GM12878 (cell line): ENCODE measurements around the gene RASAL2. TPM values are rescaled to one million over a fixed set of nuclear protein-coding genes. Genes with fewer than 3 reads are reported as not detected.

Experiments used
- ATAC-seq: fragments of 200-7000 bp; cut with Tn5 transposase; 3 replicates; pipeline ENCODE4 v1.9.1; 2020; ENCODE audit warnings: mild to moderate bottlenecking, moderate library complexity
- BruUV-seq: library from RNA; stranded (reverse); fragments of 400-500 nt; replicated peaks from 2 replicates; lab custom pipeline; 2021; lab: Mats Ljungman, UMichigan
- CTCF ChIA-PET: fragments of 300-600 bp; sonication (Branson Sonifier 250); formaldehyde crosslinking; extraction: SDS; loops from one replicate; lab custom pipeline; 2021; ENCODE audit warnings: inconsistent platforms; lab: Yijun Ruan, JAX
- POLR2A ChIA-PET: fragments of 350-600 bp; formaldehyde crosslinking; extraction: SDS; loops from one replicate; lab custom pipeline; 2021; ENCODE audit warnings: inconsistent platforms; lab: Charles Lee
- RAD21 ChIA-PET: fragments of 300-600 bp; sonication (Branson Sonifier 250); formaldehyde crosslinking; loops from one replicate; lab custom pipeline; 2023; ENCODE audit warnings: antibody characterized with exemption; ENCODE audit not compliant: unreplicated experiment; lab: Charles Lee
- SMC1A ChIA-PET: fragments of 300-600 bp; sonication (Branson Sonifier 250); formaldehyde crosslinking; loops from one replicate; lab custom pipeline; 2023; ENCODE audit not compliant: unreplicated experiment, uncharacterized antibody; lab: Charles Lee
- DNase-seq: peaks from one replicate; pipeline ENCODE4 v3.0.0-alpha.2; 2011; ENCODE audit warnings: low read depth, low spot score
- FAIRE-seq: peaks from 3 replicates; lab custom pipeline; 2011; peaks lifted over from hg19 to GRCh38; lab: Jason Lieb, UNC
- H2AFZ ChIP-seq: 2 replicates; pipeline ENCODE4 v1.6.0; 2011; ENCODE audit warnings: low read depth, low read length, control low read depth; ENCODE audit not compliant: control insufficient read depth
- H3K27ac ChIP-seq: 2 replicates; pipeline ENCODE4 v1.5.1; 2011; ENCODE audit warnings: control low read depth; ENCODE audit not compliant: control insufficient read depth, insufficient read depth
- H3K27me3 ChIP-seq, 2 experiments: replicated peaks in 1 of 2; 2 replicates each; pipeline versions ENCODE4 v1.6.0 to v1.6.1; 2011; ENCODE audit warnings: low read length in 1 of 2; ENCODE audit not compliant: control insufficient read depth in 2 of 2, insufficient read depth in 2 of 2
- H3K36me3 ChIP-seq, 2 experiments: 2 replicates each; pipeline ENCODE4 v1.5.1; 2011; ENCODE audit warnings: low read length in 1 of 2; ENCODE audit not compliant: control insufficient read depth in 2 of 2, insufficient read depth in 2 of 2
- H3K4me1 ChIP-seq: 2 replicates; pipeline ENCODE4 v1.6.1; 2011; ENCODE audit warnings: mild to moderate bottlenecking, low read length, moderate library complexity, mixed read lengths; ENCODE audit not compliant: control insufficient read depth, insufficient read depth
- H3K4me2 ChIP-seq: 2 replicates; pipeline ENCODE4 v1.6.0; 2011; ENCODE audit warnings: control low read depth; ENCODE audit not compliant: control insufficient read depth, insufficient read depth
- H3K4me3 ChIP-seq: fragments of 200-600 bp; sonication (generic); 2 replicates; pipeline ENCODE4 v1.5.1; 2016
- H3K79me2 ChIP-seq: 2 replicates; pipeline ENCODE4 v1.6.0; 2011; ENCODE audit warnings: low read length; ENCODE audit not compliant: control insufficient read depth, insufficient read depth
- H3K9ac ChIP-seq: 2 replicates; pipeline ENCODE4 v1.8.0; 2011; ENCODE audit warnings: low read length, control low read depth, mixed read lengths; ENCODE audit not compliant: control insufficient read depth, insufficient read depth
- H3K9me3 ChIP-seq: replicated peaks from 3 replicates; pipeline ENCODE4 v1.5.1; 2011; ENCODE audit warnings: mild to moderate bottlenecking, low read length; ENCODE audit not compliant: control insufficient read depth, insufficient read depth
- H4K20me1 ChIP-seq: 2 replicates; pipeline ENCODE4 v1.6.0; 2011; ENCODE audit not compliant: control insufficient read depth, insufficient read depth
- BHLHE40 ChIP-seq, 2 experiments: fragments of 450-650 bp in 1 of 2; IDR thresholded peaks; 2 replicates each; pipeline ENCODE4 v1.6.1; 2011 to 2017; ENCODE audit warnings: low read depth in 2 of 2, borderline replicate concordance in 1 of 2, improper control_type of control experiment in 1 of 2, low read length in 1 of 2, mild to moderate bottlenecking in 1 of 2
- CREB1 ChIP-seq: IDR thresholded peaks from 2 replicates; pipeline ENCODE4 v1.6.1; 2012; ENCODE audit warnings: low read depth, mild to moderate bottlenecking, inconsistent platforms
- MYC ChIP-seq: IDR thresholded peaks from 2 replicates; pipeline ENCODE4 v1.6.1; 2011; ENCODE audit warnings: mild to moderate bottlenecking, low read length, moderate library complexity, inconsistent platforms; ENCODE audit not compliant: insufficient read depth, insufficient replicate concordance, insufficient read length, severe bottlenecking
- NR2C1 ChIP-seq: fragments of 450-650 bp; IDR thresholded peaks from 2 replicates; pipeline ENCODE4 v1.6.1; 2017; ENCODE audit warnings: antibody characterized with exemption, mild to moderate bottlenecking, moderate library complexity
- RUNX3 ChIP-seq: IDR thresholded peaks from 2 replicates; pipeline ENCODE4 v1.6.1; 2012; ENCODE audit warnings: low read length, inconsistent platforms
- ZBED1 ChIP-seq: IDR thresholded peaks from 2 replicates; pipeline ENCODE4 v1.6.1; 2016; ENCODE audit warnings: borderline replicate concordance
- ZNF622 ChIP-seq: fragments of 450-650 bp; IDR thresholded peaks from 2 replicates; pipeline ENCODE4 v1.6.1; 2017; ENCODE audit warnings: mild to moderate bottlenecking, inconsistent platforms
- WGBS: methylation state at CpG from one replicate; pipeline ENCODE4 v1.1.6; 2016; ENCODE audit warnings: low lambda C conversion rate; ENCODE audit not compliant: insufficient replicate concordance, insufficient coverage; ENCODE audit errors: missing lambda C conversion rate; 5-methylcytosine and 5-hydroxymethylcytosine counted together
- in situ Hi-C: fragments of 300-500 bp; cut with MboI; formaldehyde crosslinking; loops from 9 replicates; pipeline ENCODE4 v1.14.3; 2018; ENCODE audit warnings: mixed read lengths
- intact Hi-C: fragments of 100-400 bp; cut with micrococcal nuclease; formaldehyde crosslinking; loops from one replicate; pipeline ENCODE4 v1.14.2; 2022; ENCODE audit not compliant: unreplicated experiment
- polyA plus RNA-seq, 11 experiments: library from polyadenylated mRNA; depleted of rRNA in 4 of 11; unstranded in 6 of 11; stranded (reverse) in 5 of 11; fragments of >200 nt; fragmentation: Nextera tagmentation in 4 of 11; fragmentation: Illumina TruSeq in 1 of 11; extraction: Ambion mirVana in 4 of 11; extraction: Trizol in 1 of 11; gene quantifications; 1 replicate in 1 of 11; 2 replicates in 10 of 11; pipeline versions ENCODE4 v1.2.1 to v1.2.3, GENCODE V29; 2011 to 2016; ENCODE audit warnings: inconsistent platforms in 2 of 11, missing spikeins in 2 of 11, low read depth in 1 of 11
- total RNA-seq, 4 experiments: library from RNA; depleted of rRNA in 3 of 4; stranded (reverse); fragments of >200 nt in 3 of 4; fragmentation: Illumina TruSeq in 1 of 4; extraction: Trizol in 1 of 4; gene quantifications; 2 replicates each; pipeline versions ENCODE4 v1.2.1 to v1.2.3, GENCODE V29; 2013 to 2021
- TF ChIP-seq, protein P1 (sequence below): fragments of 450-650 bp; formaldehyde crosslinking; IDR thresholded peaks from 2 replicates; pipeline ENCODE4 v1.4.0; 2020; ENCODE audit warnings: mild to moderate bottlenecking, moderate library complexity

The RASAL2 gene
- total and polyA plus RNA-seq, 10 of the 15 experiments (the other 5 are each of a cell fraction or from before 2014, with no cell fraction given): 0.02 to 6.9 (median 0.17) TPM; not detected in 1

DNA sequence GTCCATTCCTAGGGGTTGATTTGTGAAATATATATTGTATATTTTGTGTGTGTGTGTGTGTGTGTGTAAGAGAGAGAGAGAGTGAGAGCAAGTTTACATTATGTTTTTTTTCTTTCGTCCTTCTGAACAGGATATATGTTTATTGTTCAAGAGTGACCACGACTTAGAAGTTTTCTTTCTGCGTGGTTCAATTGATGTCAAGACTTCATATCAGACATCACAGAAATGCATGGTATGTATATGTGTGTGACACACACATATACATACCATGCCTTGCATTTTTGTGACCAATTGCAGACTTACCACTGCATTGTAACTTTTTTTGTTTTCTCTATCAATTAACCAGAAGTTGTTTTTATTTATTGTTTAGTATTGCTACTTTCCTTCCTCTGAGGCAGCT is 2.5 kb downstream of the RASAL2 start:
- Histone ChIP-seq H3K4me3 (no peak overlapping the region), H3K9ac (no peak overlapping the region), H3K4me1 (no peaks in the 10 kb centered on the region), H3K27me3 (peaks cover 2 to 14% of the 10 kb centered on the region in 2 experiments), H4K20me1 (no peaks in the 10 kb centered on the region), H2AFZ (no peak overlapping the region), H3K36me3 (no peaks in the 10 kb centered on the region), H3K4me2 (no peak overlapping the region), H3K27ac (no peak overlapping the region), H3K79me2 (no peaks in the 10 kb centered on the region), H3K9me3 (no peaks in the 10 kb centered on the region)
- ChIA-PET CTCF (interaction anchor here (0.7 to 2.6 kb wide), 3 partner anchors 27 to 148 kb away, joined by 3 to 5 read pairs (median 4); no protein-coding TSS in a partner anchor), POLR2A (interaction anchor here (0.6 kb wide), 1 partner anchor 38 kb away, joined by 8 read pairs; no protein-coding TSS in a partner anchor), RAD21 (no interaction called here), SMC1A (no interaction called here)
- in situ Hi-C loops: no loop called here
- BruUV-seq: no TSS peak
- FAIRE-seq: no peak
- no peak for TF ChIP-seq BHLHE40 (IDR thresholded peaks at IDR 0.05; ENCODE audit: borderline replicate concordance in 1 of 2, low read depth in 2 of 2, low read length in 1 of 2)
- TF ChIP-seq CREB1: no peak
- no peak for TF ChIP-seq NR2C1
- TF ChIP-seq ZBED1: no peak
- no peak for TF ChIP-seq ZNF622
- TF ChIP-seq MYC: no peak
- no peak for TF ChIP-seq RUNX3
- TF ChIP-seq, protein P1, sequence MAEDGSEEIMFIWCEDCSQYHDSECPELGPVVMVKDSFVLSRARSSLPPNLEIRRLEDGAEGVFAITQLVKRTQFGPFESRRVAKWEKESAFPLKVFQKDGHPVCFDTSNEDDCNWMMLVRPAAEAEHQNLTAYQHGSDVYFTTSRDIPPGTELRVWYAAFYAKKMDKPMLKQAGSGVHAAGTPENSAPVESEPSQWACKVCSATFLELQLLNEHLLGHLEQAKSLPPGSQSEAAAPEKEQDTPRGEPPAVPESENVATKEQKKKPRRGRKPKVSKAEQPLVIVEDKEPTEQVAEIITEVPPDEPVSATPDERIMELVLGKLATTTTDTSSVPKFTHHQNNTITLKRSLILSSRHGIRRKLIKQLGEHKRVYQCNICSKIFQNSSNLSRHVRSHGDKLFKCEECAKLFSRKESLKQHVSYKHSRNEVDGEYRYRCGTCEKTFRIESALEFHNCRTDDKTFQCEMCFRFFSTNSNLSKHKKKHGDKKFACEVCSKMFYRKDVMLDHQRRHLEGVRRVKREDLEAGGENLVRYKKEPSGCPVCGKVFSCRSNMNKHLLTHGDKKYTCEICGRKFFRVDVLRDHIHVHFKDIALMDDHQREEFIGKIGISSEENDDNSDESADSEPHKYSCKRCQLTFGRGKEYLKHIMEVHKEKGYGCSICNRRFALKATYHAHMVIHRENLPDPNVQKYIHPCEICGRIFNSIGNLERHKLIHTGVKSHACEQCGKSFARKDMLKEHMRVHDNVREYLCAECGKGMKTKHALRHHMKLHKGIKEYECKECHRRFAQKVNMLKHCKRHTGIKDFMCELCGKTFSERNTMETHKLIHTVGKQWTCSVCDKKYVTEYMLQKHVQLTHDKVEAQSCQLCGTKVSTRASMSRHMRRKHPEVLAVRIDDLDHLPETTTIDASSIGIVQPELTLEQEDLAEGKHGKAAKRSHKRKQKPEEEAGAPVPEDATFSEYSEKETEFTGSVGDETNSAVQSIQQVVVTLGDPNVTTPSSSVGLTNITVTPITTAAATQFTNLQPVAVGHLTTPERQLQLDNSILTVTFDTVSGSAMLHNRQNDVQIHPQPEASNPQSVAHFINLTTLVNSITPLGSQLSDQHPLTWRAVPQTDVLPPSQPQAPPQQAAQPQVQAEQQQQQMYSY (CRISPR knock-in tag): no peak
- intact Hi-C loops: no loop called here
- no peak for ATAC-seq
- 20% methylated on average over 3 of the region's 3 CpGs for WGBS
- DNase-seq: no peak
